GM19395 (cell line): ENCODE results near the gene TMOD3.
A peak's percentile ranks its signal among the peaks of the same experiment; 100 is the strongest.

Source experiments
- ATAC-seq: cut with Tn5 transposase; IDR thresholded peaks from one replicate; pipeline ENCODE4 v1.9.1; 2021; ENCODE audit warnings: mild to moderate bottlenecking, moderate library complexity; ENCODE audit not compliant: unreplicated experiment

TMOD3 gene

GRCh38 chr15:51825698-51826097, 3.8 kb upstream of the TMOD3 start:
- ATAC-seq, result no peak

GRCh38 chr15:51828621-51829375, 655 bp upstream of the TMOD3 start:
- ATAC-seq, result no peak

- ATAC-seq, result no peak
Observed at GRCh38 chr15:51830276-51830806, 888 bp downstream of the TMOD3 start.

GRCh38 chr15:51833772-51834171, 4.3 kb downstream of the TMOD3 start:
- ATAC-seq, result no peak

GRCh38 chr15:51837792-51838251, 8.4 kb downstream of the TMOD3 start:
- ATAC-seq, result peak; percentile 81

GRCh38 chr15:51838270-51838669, 8.8 kb downstream of the TMOD3 start:
- no peak for ATAC-seq

GRCh38 chr15:51840692-51841091, 11.2 kb downstream of the TMOD3 start:
- ATAC-seq, result no peak

- no peak for ATAC-seq
Observed at GRCh38 chr15:51841406-51842040, 12.1 kb downstream of the TMOD3 start.

GRCh38 chr15:51842265-51842664, 12.8 kb downstream of the TMOD3 start:
- no peak for ATAC-seq

GRCh38 chr15:51842852-51843737, 13.6 kb downstream of the TMOD3 start:
- ATAC-seq, result peak; percentile 56

- ATAC-seq, result no peak
Observed at GRCh38 chr15:51844747-51845426, 15.4 kb downstream of the TMOD3 start.

GRCh38 chr15:51846066-51846462, 16.6 kb downstream of the TMOD3 start:
- ATAC-seq, result no peak

GRCh38 chr15:51846463-51847230, 17.2 kb downstream of the TMOD3 start:
- ATAC-seq, result no peak

- ATAC-seq, result no peak
Observed at GRCh38 chr15:51848811-51849210, 19.4 kb downstream of the TMOD3 start.

- no peak for ATAC-seq
Observed at GRCh38 chr15:51849860-51850259, 20.4 kb downstream of the TMOD3 start.

- no peak for ATAC-seq
Observed at GRCh38 chr15:51853998-51854397, 24.5 kb downstream of the TMOD3 start.

GRCh38 chr15:51855612-51856011, 26.2 kb downstream of the TMOD3 start:
- ATAC-seq, result no peak

- no peak for ATAC-seq
Observed at GRCh38 chr15:51856714-51857380, 27.4 kb downstream of the TMOD3 start.
